Caco-2 (cell line): ENCODE results near the gene CHD9. TPM values are rescaled to one million over a fixed set of nuclear protein-coding genes. Genes with fewer than 3 reads are reported as not detected.

Source experiments
- BruUV-seq: library from RNA; stranded (reverse); fragments of 400-500 nt; replicated peaks from 2 replicates; lab custom pipeline; 2021; lab: Mats Ljungman, UMichigan
- CTCF ChIA-PET: fragments of 300-600 bp; sonication (Branson Sonifier 250); formaldehyde crosslinking; loops from one replicate; lab custom pipeline; 2022; ENCODE audit warnings: antibody characterized with exemption; lab: Charles Lee
- POLR2A ChIA-PET: fragments of 300-600 bp; sonication (Branson Sonifier 250); formaldehyde crosslinking; loops from one replicate; lab custom pipeline; 2022; ENCODE audit warnings: antibody characterized with exemption; lab: Charles Lee
- DNase-seq, 2 experiments: peaks; one replicate each; pipeline versions ENCODE4 v3.0.0 to v3.0.0-alpha.2; 2020 to 2022
- H3K27me3 ChIP-seq: replicated peaks from 2 replicates; pipeline ENCODE4 v1.6.0; 2011; ENCODE audit warnings: low read length; ENCODE audit not compliant: control insufficient read depth, insufficient read depth
- H3K36me3 ChIP-seq: 2 replicates; pipeline ENCODE4 v1.5.1; 2011; ENCODE audit warnings: low read length; ENCODE audit not compliant: control insufficient read depth, insufficient read depth
- H3K4me1 ChIP-seq: fragments of 250-450 bp; sonication (Bioruptor Pico); 2 replicates; pipeline ENCODE4 v1.5.1; 2020; ENCODE audit warnings: mild to moderate bottlenecking
- H3K4me3 ChIP-seq: 2 replicates; pipeline ENCODE4 v1.5.1; 2011; ENCODE audit warnings: low read depth, mild to moderate bottlenecking, control low read depth, low read length
- H3K9me3 ChIP-seq: fragments of 250-450 bp; sonication (Bioruptor Pico); 2 replicates; pipeline ENCODE4 v1.5.1; 2020; ENCODE audit warnings: mild to moderate bottlenecking, moderate library complexity
- H3K27ac Mint-ChIP-seq: one replicate; pipeline ENCODE4 v1.8.0; 2022; ENCODE audit warnings: mixed read lengths; ENCODE audit not compliant: unreplicated experiment
- H3K27me3 Mint-ChIP-seq: one replicate; pipeline ENCODE4 v1.8.0; 2022; ENCODE audit warnings: mixed read lengths; ENCODE audit not compliant: insufficient read depth, unreplicated experiment
- H3K36me3 Mint-ChIP-seq: one replicate; pipeline ENCODE4 v1.8.0; 2022; ENCODE audit warnings: mild to moderate bottlenecking, mixed read lengths; ENCODE audit not compliant: insufficient read depth, unreplicated experiment
- H3K4me1 Mint-ChIP-seq: one replicate; pipeline ENCODE4 v1.8.0; 2022; ENCODE audit warnings: low read depth, mixed read lengths; ENCODE audit not compliant: unreplicated experiment
- H3K4me3 Mint-ChIP-seq: one replicate; pipeline ENCODE4 v1.8.0; 2022; ENCODE audit warnings: mild to moderate bottlenecking, moderate library complexity, mixed read lengths; ENCODE audit not compliant: unreplicated experiment
- H3K9me3 Mint-ChIP-seq: one replicate; pipeline ENCODE4 v1.8.0; 2022; ENCODE audit warnings: mixed read lengths; ENCODE audit not compliant: unreplicated experiment
- intact Hi-C: fragments of 100-400 bp; cut with micrococcal nuclease; formaldehyde crosslinking; loops from one replicate; pipeline ENCODE4 v1.10.0; 2022; ENCODE audit not compliant: unreplicated experiment
- total RNA-seq: library from RNA; stranded (reverse); gene quantifications from 2 replicates; pipeline ENCODE4 v1.2.3, GENCODE V29; 2022
- TF ChIP-seq, protein P1 (sequence below), 2 experiments: fragments of 200-600 bp in 1 of 2; IDR thresholded peaks; 1 replicate in 1 of 2; 2 replicates in 1 of 2; pipeline versions ENCODE4 v1.5.1 to v1.8.0; 2011 to 2022; ENCODE audit warnings: antibody characterized with exemption in 1 of 2, control low read depth in 1 of 2, inconsistent platforms in 1 of 2, low read depth in 1 of 2, low read length in 1 of 2, mild to moderate bottlenecking in 1 of 2, moderate library complexity in 1 of 2; ENCODE audit not compliant: insufficient read depth in 1 of 2, severe bottlenecking in 1 of 2, unreplicated experiment in 1 of 2

The CHD9 gene
- total RNA-seq, 1 experiment from 2014 or later, result 29.1 TPM

DNA sequence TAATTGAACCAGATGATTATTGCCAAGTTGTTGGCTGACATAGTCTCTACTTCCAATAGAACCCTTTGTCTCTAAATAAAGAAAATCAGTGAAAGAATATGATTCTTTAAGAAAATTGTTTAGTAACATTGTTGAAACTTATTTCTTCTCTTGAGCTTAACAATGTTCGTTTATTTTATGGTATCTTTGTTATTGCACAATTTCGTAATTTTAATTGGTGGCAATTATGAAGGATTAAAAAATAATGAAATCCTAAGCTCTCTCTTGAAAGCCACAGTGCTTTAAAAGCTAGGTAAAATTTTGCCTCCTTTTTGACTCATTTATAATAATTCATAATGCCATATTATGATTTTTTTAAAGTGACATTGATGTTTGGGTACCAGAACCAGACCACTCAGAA is 230.4 kb downstream of the CHD9 start:
- ChIA-PET POLR2A (no interaction called here), CTCF (no interaction called here)
- Mint-ChIP-seq H3K4me1 (no peaks in the 10 kb centered on the region), H3K9me3 (no peaks in the 10 kb centered on the region), H3K27me3 (no peaks in the 10 kb centered on the region), H3K36me3 (peaks cover 9% of the 10 kb centered on the region), H3K4me3 (no peak overlapping the region), H3K27ac (no peak overlapping the region)
- BruUV-seq, result no TSS peak
- TF ChIP-seq, protein P1, sequence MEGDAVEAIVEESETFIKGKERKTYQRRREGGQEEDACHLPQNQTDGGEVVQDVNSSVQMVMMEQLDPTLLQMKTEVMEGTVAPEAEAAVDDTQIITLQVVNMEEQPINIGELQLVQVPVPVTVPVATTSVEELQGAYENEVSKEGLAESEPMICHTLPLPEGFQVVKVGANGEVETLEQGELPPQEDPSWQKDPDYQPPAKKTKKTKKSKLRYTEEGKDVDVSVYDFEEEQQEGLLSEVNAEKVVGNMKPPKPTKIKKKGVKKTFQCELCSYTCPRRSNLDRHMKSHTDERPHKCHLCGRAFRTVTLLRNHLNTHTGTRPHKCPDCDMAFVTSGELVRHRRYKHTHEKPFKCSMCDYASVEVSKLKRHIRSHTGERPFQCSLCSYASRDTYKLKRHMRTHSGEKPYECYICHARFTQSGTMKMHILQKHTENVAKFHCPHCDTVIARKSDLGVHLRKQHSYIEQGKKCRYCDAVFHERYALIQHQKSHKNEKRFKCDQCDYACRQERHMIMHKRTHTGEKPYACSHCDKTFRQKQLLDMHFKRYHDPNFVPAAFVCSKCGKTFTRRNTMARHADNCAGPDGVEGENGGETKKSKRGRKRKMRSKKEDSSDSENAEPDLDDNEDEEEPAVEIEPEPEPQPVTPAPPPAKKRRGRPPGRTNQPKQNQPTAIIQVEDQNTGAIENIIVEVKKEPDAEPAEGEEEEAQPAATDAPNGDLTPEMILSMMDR (IDR thresholded peaks at IDR 0.05; ENCODE audit: insufficient read depth in 1 of 2, low read depth in 1 of 2, low read length in 1 of 2, severe bottlenecking in 1 of 2, unreplicated experiment in 1 of 2), result no peak
- Histone ChIP-seq H3K4me1 (no peaks in the 10 kb centered on the region), H3K9me3 (no peaks in the 10 kb centered on the region), H3K4me3 (no peak overlapping the region), H3K27me3 (no peaks in the 10 kb centered on the region), H3K36me3 (peaks cover 3% of the 10 kb centered on the region)
- no peak for DNase-seq
- intact Hi-C loops, result no loop called here

DNA sequence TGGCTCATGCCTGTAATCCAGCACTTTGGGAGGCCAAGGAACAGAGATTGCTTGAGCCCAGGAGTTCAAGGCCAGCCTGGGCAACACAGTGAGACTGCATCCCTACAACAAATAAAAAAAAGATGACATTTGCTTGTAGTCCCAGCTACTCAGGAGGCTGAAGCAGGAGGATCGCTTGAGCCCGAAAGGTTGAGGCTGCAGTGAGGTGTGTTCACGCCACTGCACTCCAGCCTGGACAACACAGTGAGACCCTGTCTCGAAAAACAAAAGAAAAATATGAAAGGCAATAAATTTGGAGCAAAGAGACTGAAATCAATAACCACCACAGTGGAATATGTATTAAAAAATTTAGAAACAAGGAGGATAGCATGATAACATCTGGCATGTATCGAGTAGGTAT is 235.7 kb downstream of the CHD9 start:
- Histone ChIP-seq H3K9me3 (no peaks in the 10 kb centered on the region), H3K4me1 (no peaks in the 10 kb centered on the region), H3K36me3 (peaks cover 3% of the 10 kb centered on the region), H3K4me3 (no peak overlapping the region), H3K27me3 (no peaks in the 10 kb centered on the region)
- Mint-ChIP-seq H3K36me3 (peaks cover 34% of the 10 kb centered on the region), H3K4me3 (no peak overlapping the region), H3K27ac (no peak overlapping the region), H3K27me3 (no peaks in the 10 kb centered on the region), H3K4me1 (no peaks in the 10 kb centered on the region), H3K9me3 (no peaks in the 10 kb centered on the region)
- TF ChIP-seq, protein P1 (IDR thresholded peaks at IDR 0.05; ENCODE audit: insufficient read depth in 1 of 2, low read depth in 1 of 2, low read length in 1 of 2, severe bottlenecking in 1 of 2, unreplicated experiment in 1 of 2), result no peak
- no TSS peak for BruUV-seq
- CTCF ChIA-PET, result interaction anchor here (0.6 kb wide), 1 partner anchor 37 kb away, joined by 3 read pairs; no protein-coding TSS in a partner anchor
- POLR2A ChIA-PET, result no interaction called here
- intact Hi-C loops, result no loop called here
- no peak for DNase-seq

DNA sequence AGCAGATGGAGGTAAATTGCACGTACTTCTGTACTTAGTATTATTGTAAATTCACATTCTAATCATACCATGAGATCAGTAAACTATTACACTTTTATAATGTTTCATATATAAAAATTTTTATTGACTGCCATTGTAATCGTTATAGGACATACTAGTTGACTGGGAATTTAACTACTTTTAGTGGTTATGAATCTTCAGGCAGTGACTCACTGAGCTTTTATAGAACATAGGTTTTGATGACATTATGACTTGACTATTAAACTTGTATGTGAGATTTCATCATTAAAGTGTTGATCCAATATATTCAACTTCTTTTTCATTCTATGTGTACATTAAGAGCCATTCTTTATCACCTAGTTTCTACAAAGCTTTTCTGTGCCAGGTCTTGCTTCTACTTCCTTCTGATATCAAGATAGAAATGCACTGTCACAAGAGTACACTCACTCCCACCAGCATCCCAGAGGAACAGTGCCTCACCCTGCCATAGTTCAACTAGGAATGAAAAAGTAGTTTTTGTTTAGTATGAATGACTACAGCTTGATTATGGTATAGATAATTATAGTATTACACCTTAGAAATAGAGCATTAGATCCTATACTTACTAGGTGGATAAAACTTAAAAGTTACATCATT is 237.1 kb downstream of the CHD9 start:
- Mint-ChIP-seq H3K27ac (no peak overlapping the region), H3K4me1 (no peaks in the 10 kb centered on the region), H3K27me3 (no peaks in the 10 kb centered on the region), H3K36me3 (peaks cover 34% of the 10 kb centered on the region), H3K4me3 (no peak overlapping the region), H3K9me3 (no peaks in the 10 kb centered on the region)
- TF ChIP-seq, protein P1 (IDR thresholded peaks at IDR 0.05; ENCODE audit: insufficient read depth in 1 of 2, low read depth in 1 of 2, low read length in 1 of 2, severe bottlenecking in 1 of 2, unreplicated experiment in 1 of 2), result no peak
- Histone ChIP-seq H3K27me3 (no peaks in the 10 kb centered on the region), H3K4me3 (no peak overlapping the region), H3K9me3 (no peaks in the 10 kb centered on the region), H3K36me3 (peaks cover 3% of the 10 kb centered on the region), H3K4me1 (no peaks in the 10 kb centered on the region)
- ChIA-PET CTCF (no interaction called here), POLR2A (no interaction called here)
- DNase-seq, result no peak
- intact Hi-C loops, result no loop called here
- BruUV-seq, result no TSS peak
